ENCODE measurements around the gene CPVL.

The CPVL gene

DNA sequence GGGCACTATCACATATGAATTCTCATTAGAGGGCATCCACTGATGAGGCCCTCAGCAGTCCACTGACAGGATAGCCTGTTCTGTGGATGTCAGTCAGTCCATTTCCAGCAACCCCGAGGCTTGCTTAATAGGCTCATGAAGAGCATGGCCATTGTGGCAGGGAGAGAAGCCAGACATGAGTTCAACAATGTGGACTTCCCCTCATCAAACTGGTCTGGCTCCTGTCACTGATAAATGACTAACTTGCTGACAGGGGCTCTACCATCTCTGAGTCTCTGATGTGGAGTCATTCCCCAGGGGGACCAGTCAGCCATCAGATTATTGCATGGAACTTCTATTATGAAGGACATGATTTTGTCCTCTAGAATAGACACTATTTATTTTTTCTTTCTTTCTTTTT lies 168.5 kb downstream of the CPVL start:
- TF ChIP-seq, protein P1, sequence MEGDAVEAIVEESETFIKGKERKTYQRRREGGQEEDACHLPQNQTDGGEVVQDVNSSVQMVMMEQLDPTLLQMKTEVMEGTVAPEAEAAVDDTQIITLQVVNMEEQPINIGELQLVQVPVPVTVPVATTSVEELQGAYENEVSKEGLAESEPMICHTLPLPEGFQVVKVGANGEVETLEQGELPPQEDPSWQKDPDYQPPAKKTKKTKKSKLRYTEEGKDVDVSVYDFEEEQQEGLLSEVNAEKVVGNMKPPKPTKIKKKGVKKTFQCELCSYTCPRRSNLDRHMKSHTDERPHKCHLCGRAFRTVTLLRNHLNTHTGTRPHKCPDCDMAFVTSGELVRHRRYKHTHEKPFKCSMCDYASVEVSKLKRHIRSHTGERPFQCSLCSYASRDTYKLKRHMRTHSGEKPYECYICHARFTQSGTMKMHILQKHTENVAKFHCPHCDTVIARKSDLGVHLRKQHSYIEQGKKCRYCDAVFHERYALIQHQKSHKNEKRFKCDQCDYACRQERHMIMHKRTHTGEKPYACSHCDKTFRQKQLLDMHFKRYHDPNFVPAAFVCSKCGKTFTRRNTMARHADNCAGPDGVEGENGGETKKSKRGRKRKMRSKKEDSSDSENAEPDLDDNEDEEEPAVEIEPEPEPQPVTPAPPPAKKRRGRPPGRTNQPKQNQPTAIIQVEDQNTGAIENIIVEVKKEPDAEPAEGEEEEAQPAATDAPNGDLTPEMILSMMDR (conservative IDR thresholded peaks at IDR 0.05; ENCODE audit: low read depth, low read length): no peak
- DNase-seq (ENCODE audit: low read depth): no peak
- H3K4me3 ChIP-seq (ENCODE audit: low read depth, low read length): no peak overlapping the region

DNA sequence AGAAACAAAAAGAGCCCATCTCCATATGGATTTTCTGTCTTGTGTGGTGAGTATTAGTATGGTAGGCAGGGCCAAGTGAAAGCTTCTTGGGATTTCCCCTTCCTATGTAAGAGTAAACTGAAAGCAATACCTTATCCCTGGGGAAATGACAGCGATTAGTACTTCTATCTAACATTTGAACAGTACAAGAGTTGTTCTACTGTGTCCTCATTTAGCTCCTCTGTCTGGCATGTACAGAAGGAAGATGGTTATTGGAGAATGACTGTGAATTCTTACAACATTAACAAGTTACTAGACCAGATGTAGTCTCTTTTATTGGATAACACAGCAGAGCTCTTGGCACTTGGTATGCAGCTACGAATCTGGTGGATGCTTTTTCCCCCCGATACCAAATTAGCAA lies 170.3 kb downstream of the CPVL start:
- TF ChIP-seq, protein P1 (conservative IDR thresholded peaks at IDR 0.05; ENCODE audit: low read depth, low read length): no peak
- no peak overlapping the region for H3K4me3 ChIP-seq (ENCODE audit: low read depth, low read length)
- peak; percentile 8 for DNase-seq (ENCODE audit: low read depth)

DNA sequence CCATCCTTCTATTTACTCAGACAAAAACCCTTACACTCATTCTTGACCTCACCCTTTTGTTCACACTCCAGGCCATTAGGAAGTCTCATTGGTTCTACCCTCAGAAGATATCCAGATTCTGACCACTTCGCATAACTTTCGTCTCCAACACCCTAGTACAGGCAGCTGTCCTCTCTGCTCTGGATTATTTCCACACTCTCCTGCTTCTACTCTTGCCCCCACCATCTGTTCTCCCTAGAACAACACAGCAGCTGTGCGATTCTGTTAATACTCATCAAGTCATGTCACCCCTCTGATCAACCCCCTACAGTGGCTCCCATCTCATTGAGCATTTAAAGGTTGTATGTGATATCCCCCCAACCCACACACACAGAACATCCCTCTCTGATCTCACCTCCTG lies 172.7 kb downstream of the CPVL start:
- no peak overlapping the region for H3K4me3 ChIP-seq (ENCODE audit: low read depth, low read length)
- TF ChIP-seq, protein P1 (conservative IDR thresholded peaks at IDR 0.05; ENCODE audit: low read depth, low read length): no peak
- DNase-seq (ENCODE audit: low read depth): no peak

DNA sequence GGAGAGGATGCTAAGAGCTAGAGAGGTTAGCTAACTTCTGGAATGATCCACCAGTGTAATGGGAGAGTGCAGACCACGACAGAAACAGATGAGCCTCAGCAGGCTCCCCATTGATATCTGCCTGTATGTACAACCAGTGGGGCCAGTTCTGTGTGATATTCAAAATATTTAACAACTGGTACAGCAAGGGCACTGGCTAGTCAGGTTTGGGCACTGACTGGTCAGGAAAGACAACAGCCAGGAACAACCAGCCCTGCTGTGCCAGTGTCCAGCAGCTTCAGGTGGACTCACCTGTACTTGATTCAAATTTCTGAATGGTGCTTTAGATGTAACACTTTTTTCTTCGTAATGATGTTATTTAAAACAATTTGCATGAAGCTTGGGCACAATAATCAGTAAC lies 182.3 kb downstream of the CPVL start:
- TF ChIP-seq, protein P1 (conservative IDR thresholded peaks at IDR 0.05; ENCODE audit: low read depth, low read length): no peak

DNA sequence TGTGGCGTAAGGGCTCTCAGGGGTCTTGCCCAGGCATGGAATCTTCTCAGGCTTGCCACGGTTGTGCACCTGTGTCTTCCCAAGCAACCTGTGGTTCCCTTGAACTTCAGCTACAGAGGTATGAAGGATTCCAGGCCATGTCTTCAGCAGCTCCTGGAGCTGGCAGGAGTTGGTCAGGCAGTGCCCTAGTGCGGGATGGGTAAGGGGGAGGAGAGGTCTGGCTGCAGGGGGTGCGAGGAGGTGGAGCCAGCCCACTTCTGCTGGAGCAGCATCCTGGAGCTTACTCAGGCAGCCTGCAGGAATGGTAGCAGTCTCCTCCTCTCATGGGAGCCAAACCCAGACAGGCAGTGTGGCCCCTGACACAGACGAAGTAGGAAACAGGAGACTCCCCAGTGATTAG lies 184.4 kb downstream of the CPVL start:
- no peak for DNase-seq (ENCODE audit: low read depth)

More for the DNA sequence above, 182.3 kb downstream of the CPVL start:
- no peak for DNase-seq (ENCODE audit: low read depth)
- H3K4me3 ChIP-seq (ENCODE audit: low read depth, low read length): no peak overlapping the region

DNA sequence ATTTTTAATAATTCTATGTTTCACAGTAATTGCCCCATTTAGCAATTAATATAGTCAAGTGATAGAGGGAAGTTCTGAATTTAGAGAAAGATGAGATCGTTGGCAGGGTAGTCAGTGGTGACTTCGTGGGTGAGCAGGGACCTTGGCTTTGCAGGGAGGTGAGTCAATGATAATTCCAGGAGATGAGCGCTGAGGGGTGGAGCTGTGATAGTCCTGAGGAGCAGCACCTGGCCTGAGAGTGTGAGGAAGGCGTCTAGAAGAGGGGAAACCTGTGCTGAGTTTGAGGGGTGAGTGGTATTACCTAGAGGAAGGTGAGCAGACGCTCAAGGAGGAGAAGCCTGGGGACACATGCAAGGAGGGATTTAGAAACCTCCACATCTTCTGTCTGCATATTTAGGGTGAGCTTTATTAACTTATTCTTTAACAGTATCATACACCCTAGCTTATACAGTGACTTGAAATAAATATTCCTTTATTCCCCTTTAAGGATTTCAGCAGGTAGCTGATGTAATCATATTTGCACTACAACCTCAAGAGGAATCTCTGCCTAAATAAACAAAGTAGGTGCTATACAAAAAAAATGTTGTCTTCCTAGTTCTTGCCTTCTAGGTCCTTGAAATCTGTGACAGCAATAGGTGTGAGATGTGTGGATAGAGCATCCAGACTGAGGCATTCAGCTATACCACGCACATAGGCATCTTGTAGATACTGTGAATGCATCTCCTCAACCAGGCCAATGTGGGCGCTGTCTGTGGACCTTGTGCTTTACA lies 186.1 kb downstream of the CPVL start:
- H3K4me3 ChIP-seq (ENCODE audit: low read depth, low read length): no peak overlapping the region
- TF ChIP-seq, protein P1 (conservative IDR thresholded peaks at IDR 0.05; ENCODE audit: low read depth, low read length): no peak
- no peak for DNase-seq (ENCODE audit: low read depth)

More for the DNA sequence above, 184.4 kb downstream of the CPVL start:
- H3K4me3 ChIP-seq (ENCODE audit: low read depth, low read length): no peak overlapping the region
- TF ChIP-seq, protein P1 (conservative IDR thresholded peaks at IDR 0.05; ENCODE audit: low read depth, low read length): no peak

DNA sequence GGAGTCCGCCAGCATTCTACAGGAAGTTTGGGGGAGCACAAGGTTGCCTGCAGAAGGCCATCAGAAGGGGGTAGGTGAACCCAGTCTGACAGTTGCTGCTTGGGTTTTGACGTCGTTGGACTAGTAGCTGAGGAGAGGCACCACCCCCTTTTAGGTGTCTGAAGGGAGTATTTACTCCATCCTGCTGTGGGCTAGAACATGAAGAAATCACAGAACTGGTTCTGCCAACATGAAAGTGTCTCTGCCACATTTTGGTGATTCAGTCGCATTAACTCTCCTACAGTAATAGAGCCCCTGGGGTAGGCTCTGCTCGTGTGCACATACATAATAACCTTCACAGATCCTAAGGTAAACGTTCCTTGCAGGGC lies 187.4 kb downstream of the CPVL start:
- TF ChIP-seq, protein P1 (conservative IDR thresholded peaks at IDR 0.05; ENCODE audit: low read depth, low read length): no peak
- H3K4me3 ChIP-seq (ENCODE audit: low read depth, low read length): no peak overlapping the region
- DNase-seq (ENCODE audit: low read depth): no peak
